Measurements from ENCODE around the gene NDUFA11. TPM values are rescaled to one million over a fixed set of nuclear protein-coding genes. Genes with fewer than 3 reads are reported as not detected.

The NDUFA11 gene
- total RNA-seq, 2 experiments from 2014 or later, result 207 to 233 TPM

DNA sequence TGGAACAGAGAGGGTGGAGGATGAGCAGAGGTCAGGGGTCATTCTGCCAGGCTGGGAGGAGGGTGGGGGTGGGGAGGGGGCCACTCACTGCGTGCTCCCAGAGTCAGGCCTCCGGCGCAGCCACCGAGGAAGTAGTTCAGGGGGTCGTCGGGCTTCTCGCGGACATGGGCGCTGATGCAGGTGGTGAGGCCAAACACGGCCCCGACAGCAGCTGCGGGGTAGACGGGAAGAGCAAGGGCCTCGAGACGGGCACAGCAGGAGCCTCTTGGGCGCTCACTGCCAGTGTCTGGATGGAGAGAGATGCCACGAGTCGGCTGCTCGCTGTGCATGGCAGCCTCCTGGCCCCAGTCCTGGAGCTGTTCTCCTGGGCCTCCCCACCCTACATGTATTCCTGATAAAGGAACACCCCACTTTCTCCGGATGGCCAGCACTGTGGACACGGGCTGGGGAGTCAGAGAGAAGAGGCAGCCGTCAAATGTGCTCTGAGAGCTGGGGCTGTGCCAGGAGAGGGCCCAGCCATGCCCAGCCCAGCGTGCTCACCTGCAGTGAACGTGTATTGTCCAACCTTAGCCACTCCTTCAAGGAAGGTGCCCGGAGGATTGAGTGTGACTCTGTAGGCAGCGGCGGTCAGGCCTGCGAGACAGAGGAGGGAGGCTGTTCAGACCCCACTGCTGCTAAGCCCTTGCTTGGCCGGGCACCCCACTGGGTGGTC lies 7.1 kb downstream of the NDUFA11 start:
- no peaks in the 10 kb centered on the region for H3K27me3 Mint-ChIP-seq
- H3K36me3 Mint-ChIP-seq (ENCODE audit: low read depth), result peaks cover 7% of the 10 kb centered on the region
- H3K27ac Mint-ChIP-seq, result no peak overlapping the region
- CTCF ChIA-PET, result no interaction called here
- no peaks in the 10 kb centered on the region for H3K9me3 Mint-ChIP-seq
- no peak overlapping the region for H3K4me3 Mint-ChIP-seq
- DNase-seq, result no peak
- POLR2A ChIA-PET, result no interaction called here
- H3K4me1 Mint-ChIP-seq, result peaks cover 10% of the 10 kb centered on the region

DNA sequence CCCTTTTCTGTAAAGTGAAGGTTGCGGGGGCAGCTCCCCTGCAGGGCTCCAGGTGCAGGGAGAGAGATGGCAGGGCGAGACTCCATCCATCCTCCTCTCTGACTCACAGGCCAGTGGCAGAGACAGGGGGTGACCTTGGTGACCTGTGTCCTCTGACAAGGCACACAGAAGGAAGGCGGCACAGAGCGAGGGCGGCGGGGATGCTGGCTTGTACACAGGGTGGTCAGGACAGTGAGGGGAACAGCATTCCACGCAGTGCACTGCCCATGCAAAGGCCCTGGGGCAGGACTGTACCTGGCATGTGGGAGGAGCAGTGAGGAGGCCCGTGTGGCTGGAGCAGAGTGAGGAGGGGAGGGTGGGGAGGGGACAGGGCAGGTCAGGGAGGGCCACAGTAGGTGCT lies 7.7 kb downstream of the NDUFA11 start:
- Mint-ChIP-seq H3K4me3 (no peak overlapping the region), H3K36me3 (ENCODE audit: low read depth) (peaks cover 2% of the 10 kb centered on the region), H3K27me3 (no peaks in the 10 kb centered on the region), H3K27ac (no peak overlapping the region), H3K4me1 (peaks cover 4% of the 10 kb centered on the region), H3K9me3 (no peaks in the 10 kb centered on the region)
- ChIA-PET CTCF (no interaction called here), POLR2A (no interaction called here)
- no peak for DNase-seq

DNA sequence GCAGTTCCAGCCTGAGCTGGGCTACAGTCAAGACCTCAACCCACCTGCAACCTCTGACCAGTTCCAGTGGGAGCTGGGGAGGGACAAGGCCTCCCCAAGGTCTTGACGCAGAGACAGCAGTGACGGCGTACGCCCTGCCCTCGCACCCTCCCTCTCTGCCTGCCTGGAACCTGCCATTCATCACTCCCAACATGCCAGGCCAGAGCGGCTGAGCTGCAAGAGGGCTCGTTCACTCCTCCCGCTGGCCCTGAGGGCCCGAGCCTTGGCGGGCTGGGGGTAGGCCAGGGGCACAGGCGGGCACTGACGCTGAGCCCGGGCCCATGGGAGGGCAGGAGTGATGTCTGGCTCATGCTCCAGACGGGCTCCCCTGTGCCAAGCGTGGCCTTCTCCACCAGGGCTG lies 8.2 kb downstream of the NDUFA11 start:
- H3K27ac Mint-ChIP-seq, result no peak overlapping the region
- no peaks in the 10 kb centered on the region for H3K27me3 Mint-ChIP-seq
- H3K9me3 Mint-ChIP-seq, result no peaks in the 10 kb centered on the region
- no peak for DNase-seq
- peaks cover 4% of the 10 kb centered on the region for H3K4me1 Mint-ChIP-seq
- no peak overlapping the region for H3K4me3 Mint-ChIP-seq
- ChIA-PET POLR2A (no interaction called here), CTCF (interaction anchor here (0.6 kb wide), 1 partner anchor 1816 kb away, joined by 5 read pairs; no protein-coding TSS in a partner anchor)
- H3K36me3 Mint-ChIP-seq (ENCODE audit: low read depth), result peaks cover 2% of the 10 kb centered on the region

- Mint-ChIP-seq H3K36me3 (ENCODE audit: low read depth) (peaks cover 2% of the 10 kb centered on the region), H3K4me1 (no peaks in the 10 kb centered on the region), H3K27ac (no peak overlapping the region), H3K27me3 (peaks cover under 1% of the 10 kb centered on the region), H3K9me3 (no peaks in the 10 kb centered on the region), H3K4me3 (no peak overlapping the region)
- CTCF ChIA-PET, result interaction anchor here (0.6 kb wide), 1 partner anchor 1816 kb away, joined by 5 read pairs; no protein-coding TSS in a partner anchor
- no peak for DNase-seq
- POLR2A ChIA-PET, result no interaction called here
Measured at GRCh38 chr19:5894704-5895349, 8.8 kb downstream of the NDUFA11 start.

GRCh38 chr19:5893907-5894703 lies 9.5 kb downstream of the NDUFA11 start:
- no peak for DNase-seq
- Mint-ChIP-seq H3K4me1 (no peaks in the 10 kb centered on the region), H3K27ac (no peak overlapping the region), H3K4me3 (no peak overlapping the region), H3K27me3 (peaks cover 4% of the 10 kb centered on the region), H3K36me3 (ENCODE audit: low read depth) (peaks cover 2% of the 10 kb centered on the region), H3K9me3 (no peaks in the 10 kb centered on the region)
- ChIA-PET CTCF (interaction anchor here (1.4 kb wide), 1 partner anchor 90 kb away, joined by 5 read pairs; no protein-coding TSS in a partner anchor), POLR2A (no interaction called here)

- H3K36me3 Mint-ChIP-seq (ENCODE audit: low read depth), result peaks cover 2% of the 10 kb centered on the region
- H3K4me1 Mint-ChIP-seq, result no peaks in the 10 kb centered on the region
- POLR2A ChIA-PET, result no interaction called here
Measured at GRCh38 chr19:5893296-5893903, 10.2 kb downstream of the NDUFA11 start.

GRCh38 chr19:5892772-5893275 lies 10.8 kb downstream of the NDUFA11 start:
- H3K9me3 Mint-ChIP-seq, result no peaks in the 10 kb centered on the region
- H3K4me3 Mint-ChIP-seq, result no peak overlapping the region
- no peak overlapping the region for H3K27ac Mint-ChIP-seq
- no peak for DNase-seq
- peaks cover 2% of the 10 kb centered on the region for H3K36me3 Mint-ChIP-seq (ENCODE audit: low read depth)
- CTCF ChIA-PET, result interaction anchor here (1.2 to 1.4 kb wide), 2 partner anchors 10 to 89 kb away, joined by 3 to 5 read pairs; partner anchors contain the start of gene NDUFA11
- H3K27me3 Mint-ChIP-seq, result peaks cover 4% of the 10 kb centered on the region
- no peaks in the 10 kb centered on the region for H3K4me1 Mint-ChIP-seq
- POLR2A ChIA-PET, result no interaction called here

More at GRCh38 chr19:5893296-5893903, 10.2 kb downstream of the NDUFA11 start:
- Mint-ChIP-seq H3K27ac (no peak overlapping the region), H3K9me3 (no peaks in the 10 kb centered on the region), H3K27me3 (peaks cover 4% of the 10 kb centered on the region), H3K4me3 (no peak overlapping the region)
- no peak for DNase-seq
- CTCF ChIA-PET, result interaction anchor here (1.2 to 1.4 kb wide), 2 partner anchors 10 to 89 kb away, joined by 3 to 5 read pairs; partner anchors contain the start of gene NDUFA11

GRCh38 chr19:5891938-5892771 lies 11.4 kb downstream of the NDUFA11 start:
- H3K27me3 Mint-ChIP-seq, result peaks cover 4% of the 10 kb centered on the region
- peaks cover 2% of the 10 kb centered on the region for H3K36me3 Mint-ChIP-seq (ENCODE audit: low read depth)
- DNase-seq, result no peak
- H3K9me3 Mint-ChIP-seq, result no peaks in the 10 kb centered on the region
- H3K27ac Mint-ChIP-seq, result no peak overlapping the region
- H3K4me1 Mint-ChIP-seq, result no peaks in the 10 kb centered on the region
- CTCF ChIA-PET, result interaction anchor here (1.2 to 2.4 kb wide), 2 partner anchors 11 to 88 kb away, joined by 3 to 10 read pairs; partner anchors contain the start of gene NDUFA11
- POLR2A ChIA-PET, result no interaction called here
- no peak overlapping the region for H3K4me3 Mint-ChIP-seq

DNA sequence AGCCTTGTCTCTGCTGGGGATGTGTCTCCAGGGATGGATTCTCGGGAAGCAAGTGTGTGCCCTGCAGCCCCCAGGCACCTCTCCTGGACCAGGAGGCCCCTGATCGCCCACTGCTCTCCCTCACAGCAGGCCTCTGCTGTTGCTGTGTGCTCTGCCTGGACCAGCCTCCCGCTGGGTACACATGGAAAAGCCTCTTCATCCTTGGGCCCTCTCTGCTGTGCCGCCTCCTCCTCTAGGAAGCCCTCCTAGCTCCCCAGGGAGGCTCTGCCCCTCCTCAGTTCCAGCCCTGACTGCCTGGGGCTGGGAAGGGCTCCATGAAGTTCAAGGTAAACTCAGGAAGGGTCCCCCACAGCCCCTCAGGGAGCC lies 12.0 kb downstream of the NDUFA11 start:
- Mint-ChIP-seq H3K27me3 (peaks cover 4% of the 10 kb centered on the region), H3K27ac (no peak overlapping the region), H3K36me3 (ENCODE audit: low read depth) (peaks cover 2% of the 10 kb centered on the region), H3K4me3 (no peak overlapping the region), H3K9me3 (no peaks in the 10 kb centered on the region), H3K4me1 (no peaks in the 10 kb centered on the region)
- no peak for DNase-seq
- ChIA-PET POLR2A (no interaction called here), CTCF (interaction anchor here (2.4 kb wide), 1 partner anchor 87 kb away, joined by 10 read pairs; no protein-coding TSS in a partner anchor)

DNA sequence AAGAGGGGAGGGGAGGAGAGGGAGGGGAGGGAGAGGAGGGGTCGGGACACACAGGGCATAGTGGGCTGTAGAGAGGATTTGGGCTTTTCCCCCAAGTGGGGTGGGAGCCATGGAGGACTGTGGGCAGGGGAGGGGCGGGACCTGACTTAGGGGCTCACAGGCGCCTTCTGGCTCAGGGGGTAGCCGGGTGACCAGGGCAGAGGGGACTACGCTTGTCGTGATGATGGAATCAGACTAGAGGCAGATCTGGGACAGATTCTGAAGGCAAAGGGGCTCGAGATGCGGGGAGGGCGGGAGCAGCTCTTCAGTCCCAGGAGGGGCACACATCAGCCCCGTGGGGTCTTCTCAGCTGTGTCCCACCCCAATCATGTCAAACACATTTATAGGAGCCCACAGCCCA lies 13.5 kb downstream of the NDUFA11 start:
- DNase-seq, result no peak
- POLR2A ChIA-PET, result no interaction called here
- H3K27me3 Mint-ChIP-seq, result peaks cover 4% of the 10 kb centered on the region
- H3K27ac Mint-ChIP-seq, result no peak overlapping the region
- CTCF ChIA-PET, result interaction anchor here (0.9 to 2.4 kb wide), 2 partner anchors 23 to 86 kb away, joined by 3 to 10 read pairs; no protein-coding TSS in a partner anchor
- no peaks in the 10 kb centered on the region for H3K36me3 Mint-ChIP-seq (ENCODE audit: low read depth)
- H3K9me3 Mint-ChIP-seq, result no peaks in the 10 kb centered on the region
- H3K4me1 Mint-ChIP-seq, result no peaks in the 10 kb centered on the region
- H3K4me3 Mint-ChIP-seq, result no peak overlapping the region

- CTCF ChIA-PET, result no interaction called here
Measured at GRCh38 chr19:5889288-5889971, 14.2 kb downstream of the NDUFA11 start.

More at GRCh38 chr19:5889288-5889971, 14.2 kb downstream of the NDUFA11 start:
- POLR2A ChIA-PET, result no interaction called here
- DNase-seq, result no peak
- no peak overlapping the region for H3K27ac Mint-ChIP-seq
- H3K9me3 Mint-ChIP-seq, result no peaks in the 10 kb centered on the region
- no peaks in the 10 kb centered on the region for H3K4me1 Mint-ChIP-seq
- H3K27me3 Mint-ChIP-seq, result peaks cover 4% of the 10 kb centered on the region
- H3K36me3 Mint-ChIP-seq (ENCODE audit: low read depth), result no peaks in the 10 kb centered on the region
- H3K4me3 Mint-ChIP-seq, result no peak overlapping the region
